Loucy (cell line): ENCODE data around the gene ME3.

Source experiments
- CTCF ChIP-seq: fragments of 200-600 bp; sonication (generic); conservative IDR thresholded peaks from 2 replicates; pipeline ENCODE4 v1.5.1; 2014; ENCODE audit warnings: mild to moderate bottlenecking, antibody characterized with exemption, low read length
- EZH2phosphoT487 ChIP-seq: fragments of 200-600 bp; IDR thresholded peaks from 2 replicates; pipeline ENCODE4 v1.6.1; 2018; ENCODE audit warnings: antibody characterized with exemption, mild to moderate bottlenecking, moderate library complexity, borderline replicate concordance

- TF ChIP-seq CTCF = no peak
- TF ChIP-seq EZH2phosphoT487 = no peak
These were observed 250.0 kb downstream of the ME3 start for GRCh38 chr11:86422371-86422770.
